ENCODE results near the gene FOSL2.

The FOSL2 gene

GRCh38 chr2:28422908-28423741 is 30.5 kb downstream of the FOSL2 start:
- Histone ChIP-seq H3K9ac (ENCODE audit: low read depth, low read length) (no peak overlapping the region), H3K27me3 (ENCODE audit: control insufficient read depth, insufficient read depth, low read length) (no peaks in the 10 kb centered on the region), H3K9me3 (replicated peaks; ENCODE audit: low read length) (no peaks in the 10 kb centered on the region), H3K36me3 (ENCODE audit: insufficient read depth, low read length) (peaks cover 15% of the 10 kb centered on the region), H3K4me3 (ENCODE audit: low read length) (no peak overlapping the region), H3K4me2 (ENCODE audit: low read length) (no peak overlapping the region), H3K4me1 (ENCODE audit: control insufficient read depth, insufficient read depth, low read length) (peaks cover 7% of the 10 kb centered on the region)

- H3K4me2 ChIP-seq (ENCODE audit: low read length): no peak overlapping the region
- no peaks in the 10 kb centered on the region for H3K27me3 ChIP-seq (ENCODE audit: control insufficient read depth, insufficient read depth, low read length)
- no peaks in the 10 kb centered on the region for H3K9me3 ChIP-seq (replicated peaks; ENCODE audit: low read length)
- peaks cover 9% of the 10 kb centered on the region for H3K36me3 ChIP-seq (ENCODE audit: insufficient read depth, low read length)
- no peak overlapping the region for H3K4me3 ChIP-seq (ENCODE audit: low read length)
- no peak overlapping the region for H3K9ac ChIP-seq (ENCODE audit: low read depth, low read length)
- peaks cover 10% of the 10 kb centered on the region for H3K4me1 ChIP-seq (ENCODE audit: control insufficient read depth, insufficient read depth, low read length)
Measured at GRCh38 chr2:28423856-28424605, 31.4 kb downstream of the FOSL2 start.

- Histone ChIP-seq H3K27me3 (ENCODE audit: control insufficient read depth, insufficient read depth, low read length) (no peaks in the 10 kb centered on the region), H3K9me3 (replicated peaks; ENCODE audit: low read length) (no peaks in the 10 kb centered on the region), H3K4me1 (ENCODE audit: control insufficient read depth, insufficient read depth, low read length) (peaks cover 10% of the 10 kb centered on the region), H3K9ac (ENCODE audit: low read depth, low read length) (no peak overlapping the region), H3K4me3 (ENCODE audit: low read length) (no peak overlapping the region), H3K4me2 (ENCODE audit: low read length) (no peak overlapping the region), H3K36me3 (ENCODE audit: insufficient read depth, low read length) (peaks cover 5% of the 10 kb centered on the region)
Measured at GRCh38 chr2:28424799-28425463, 32.3 kb downstream of the FOSL2 start.

GRCh38 chr2:28425464-28425835 is 32.8 kb downstream of the FOSL2 start:
- Histone ChIP-seq H3K36me3 (ENCODE audit: insufficient read depth, low read length) (peaks cover 3% of the 10 kb centered on the region), H3K4me3 (ENCODE audit: low read length) (no peak overlapping the region), H3K27me3 (ENCODE audit: control insufficient read depth, insufficient read depth, low read length) (no peaks in the 10 kb centered on the region), H3K4me2 (ENCODE audit: low read length) (no peak overlapping the region), H3K9me3 (replicated peaks; ENCODE audit: low read length) (no peaks in the 10 kb centered on the region), H3K9ac (ENCODE audit: low read depth, low read length) (no peak overlapping the region), H3K4me1 (ENCODE audit: control insufficient read depth, insufficient read depth, low read length) (peaks cover 10% of the 10 kb centered on the region)

GRCh38 chr2:28427741-28428415 is 35.2 kb downstream of the FOSL2 start:
- Histone ChIP-seq H3K27me3 (ENCODE audit: control insufficient read depth, insufficient read depth, low read length) (no peaks in the 10 kb centered on the region), H3K4me3 (ENCODE audit: low read length) (no peak overlapping the region), H3K9me3 (replicated peaks; ENCODE audit: low read length) (peaks cover under 1% of the 10 kb centered on the region), H3K9ac (ENCODE audit: low read depth, low read length) (no peak overlapping the region), H3K4me2 (ENCODE audit: low read length) (no peak overlapping the region), H3K36me3 (ENCODE audit: insufficient read depth, low read length) (no peaks in the 10 kb centered on the region), H3K4me1 (ENCODE audit: control insufficient read depth, insufficient read depth, low read length) (peaks cover 10% of the 10 kb centered on the region)

- H3K27me3 ChIP-seq (ENCODE audit: control insufficient read depth, insufficient read depth, low read length): no peaks in the 10 kb centered on the region
- peaks cover 6% of the 10 kb centered on the region for H3K9me3 ChIP-seq (replicated peaks; ENCODE audit: low read length)
- H3K4me1 ChIP-seq (ENCODE audit: control insufficient read depth, insufficient read depth, low read length): peaks cover 10% of the 10 kb centered on the region
- no peak overlapping the region for H3K9ac ChIP-seq (ENCODE audit: low read depth, low read length)
- H3K4me3 ChIP-seq (ENCODE audit: low read length): no peak overlapping the region
- no peaks in the 10 kb centered on the region for H3K36me3 ChIP-seq (ENCODE audit: insufficient read depth, low read length)
- H3K4me2 ChIP-seq (ENCODE audit: low read length): no peak overlapping the region
Measured at GRCh38 chr2:28428486-28428885, 35.8 kb downstream of the FOSL2 start.

GRCh38 chr2:28429636-28430376 is 37.1 kb downstream of the FOSL2 start:
- Histone ChIP-seq H3K4me1 (ENCODE audit: control insufficient read depth, insufficient read depth, low read length) (peaks cover 3% of the 10 kb centered on the region), H3K36me3 (ENCODE audit: insufficient read depth, low read length) (no peaks in the 10 kb centered on the region), H3K9ac (ENCODE audit: low read depth, low read length) (no peak overlapping the region), H3K27me3 (ENCODE audit: control insufficient read depth, insufficient read depth, low read length) (no peaks in the 10 kb centered on the region), H3K4me3 (ENCODE audit: low read length) (no peak overlapping the region), H3K4me2 (ENCODE audit: low read length) (no peak overlapping the region), H3K9me3 (replicated peaks; ENCODE audit: low read length) (peaks cover 6% of the 10 kb centered on the region)

- peaks cover 3% of the 10 kb centered on the region for H3K4me1 ChIP-seq (ENCODE audit: control insufficient read depth, insufficient read depth, low read length)
- H3K36me3 ChIP-seq (ENCODE audit: insufficient read depth, low read length): no peaks in the 10 kb centered on the region
- H3K27me3 ChIP-seq (ENCODE audit: control insufficient read depth, insufficient read depth, low read length): no peaks in the 10 kb centered on the region
- no peak overlapping the region for H3K4me3 ChIP-seq (ENCODE audit: low read length)
- H3K4me2 ChIP-seq (ENCODE audit: low read length): no peak overlapping the region
- H3K9me3 ChIP-seq (replicated peaks; ENCODE audit: low read length): peaks cover 6% of the 10 kb centered on the region
- H3K9ac ChIP-seq (ENCODE audit: low read depth, low read length): no peak overlapping the region
Measured at GRCh38 chr2:28430377-28430765, 37.7 kb downstream of the FOSL2 start.

- Histone ChIP-seq H3K4me2 (ENCODE audit: low read length) (no peak overlapping the region), H3K9ac (ENCODE audit: low read depth, low read length) (no peak overlapping the region), H3K4me3 (ENCODE audit: low read length) (no peak overlapping the region), H3K4me1 (ENCODE audit: control insufficient read depth, insufficient read depth, low read length) (peaks cover 3% of the 10 kb centered on the region), H3K27me3 (ENCODE audit: control insufficient read depth, insufficient read depth, low read length) (no peaks in the 10 kb centered on the region), H3K36me3 (ENCODE audit: insufficient read depth, low read length) (no peaks in the 10 kb centered on the region), H3K9me3 (replicated peaks; ENCODE audit: low read length) (peaks cover 6% of the 10 kb centered on the region)
Measured at GRCh38 chr2:28430788-28431418, 38.2 kb downstream of the FOSL2 start.

GRCh38 chr2:28431741-28432140 is 39.1 kb downstream of the FOSL2 start:
- H3K4me3 ChIP-seq (ENCODE audit: low read length): no peak overlapping the region
- H3K36me3 ChIP-seq (ENCODE audit: insufficient read depth, low read length): no peaks in the 10 kb centered on the region
- H3K9ac ChIP-seq (ENCODE audit: low read depth, low read length): no peak overlapping the region
- H3K27me3 ChIP-seq (ENCODE audit: control insufficient read depth, insufficient read depth, low read length): no peaks in the 10 kb centered on the region
- H3K4me1 ChIP-seq (ENCODE audit: control insufficient read depth, insufficient read depth, low read length): peaks cover 3% of the 10 kb centered on the region
- peaks cover 6% of the 10 kb centered on the region for H3K9me3 ChIP-seq (replicated peaks; ENCODE audit: low read length)
- no peak overlapping the region for H3K4me2 ChIP-seq (ENCODE audit: low read length)
